Muscle of leg (tissue), 11 donors: ENCODE results near the gene ESRRG. TPM values are rescaled to one million over a fixed set of nuclear protein-coding genes. Genes with fewer than 3 reads are reported as not detected.
A peak's percentile ranks its signal among the peaks of the same experiment; 100 is the strongest.

ENCODE experiments used
- DNase-seq: peaks from one replicate; pipeline ENCODE4 v3.0.0; 2013
- H3K27ac ChIP-seq: one replicate; pipeline ENCODE4 v1.5.1; 2013; ENCODE audit warnings: mild to moderate bottlenecking, low read length, control low read depth
- H3K27me3 ChIP-seq: one replicate; pipeline ENCODE4 v1.6.1; 2013; ENCODE audit warnings: low read length; ENCODE audit not compliant: control insufficient read depth, insufficient read depth
- H3K36me3 ChIP-seq: one replicate; pipeline ENCODE4 v1.6.1; 2013; ENCODE audit warnings: low read length; ENCODE audit not compliant: control insufficient read depth, insufficient read depth
- H3K4me1 ChIP-seq: one replicate; pipeline ENCODE4 v1.6.1; 2013; ENCODE audit warnings: low read length; ENCODE audit not compliant: control insufficient read depth, insufficient read depth
- H3K4me3 ChIP-seq: one replicate; pipeline ENCODE4 v1.5.1; 2013; ENCODE audit warnings: low read length, control low read depth
- H3K9me3 ChIP-seq: replicated peaks from 2 replicates; pipeline ENCODE4 v1.6.1; 2013; ENCODE audit warnings: low read depth, low read length; ENCODE audit not compliant: control insufficient read depth
- WGBS: methylation state at CpG from one replicate; pipeline ENCODE4 v1.1.5; 2013; ENCODE audit warnings: missing lambda C conversion rate; ENCODE audit not compliant: insufficient coverage; 5-methylcytosine and 5-hydroxymethylcytosine counted together
- polyA plus RNA-seq, 8 donors: library from polyadenylated mRNA; unstranded; fragments of 120-200 nt; gene quantifications; one replicate each; pipeline versions ENCODE4 v1.2.1 to v1.2.3, GENCODE V29; 2013; ENCODE audit warnings: inconsistent platforms in 1 of 8, low replicate concordance in 1 of 8; ENCODE audit not compliant: insufficient read length in 8 of 8, insufficient read depth in 1 of 8
- total RNA-seq: library from RNA; stranded (reverse); fragments of 120-200 nt; gene quantifications from one replicate; pipeline ENCODE4 v1.2.4, GENCODE V29; 2013

The ESRRG gene
- total and polyA plus RNA-seq, 9 donors = 13.6 to 27.8 (median 20.3) TPM

DNA sequence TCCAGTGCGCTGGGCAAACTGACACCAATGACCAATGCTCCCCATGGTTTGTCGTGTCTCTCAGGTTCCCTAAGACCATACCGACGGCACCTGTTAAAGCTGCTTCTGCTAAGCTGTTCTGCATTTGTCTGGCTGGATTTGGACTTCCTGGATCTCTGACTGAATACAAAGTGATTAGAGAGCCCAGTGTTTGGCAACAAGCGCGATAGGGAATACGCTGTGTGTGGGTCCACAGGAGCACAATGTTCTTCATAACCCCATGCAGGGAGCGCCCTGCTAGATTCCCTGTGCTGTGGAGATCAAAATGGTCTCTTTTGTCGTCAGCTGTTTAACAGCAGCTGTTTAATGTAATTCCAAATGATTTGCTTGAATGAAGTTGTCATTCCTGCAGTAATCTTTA lies 26.0 kb upstream of the ESRRG start:
- no peak overlapping the region for H3K4me3 ChIP-seq
- peaks cover 8% of the 10 kb centered on the region for H3K4me1 ChIP-seq
- H3K9me3 ChIP-seq = no peaks in the 10 kb centered on the region
- 58% methylated on average over 8 of the region's 9 CpGs for WGBS
- peak overlapping the region; percentile 40 for H3K27ac ChIP-seq
- H3K27me3 ChIP-seq = no peaks in the 10 kb centered on the region
- DNase-seq = peak; percentile 60
- H3K36me3 ChIP-seq = no peaks in the 10 kb centered on the region

DNA sequence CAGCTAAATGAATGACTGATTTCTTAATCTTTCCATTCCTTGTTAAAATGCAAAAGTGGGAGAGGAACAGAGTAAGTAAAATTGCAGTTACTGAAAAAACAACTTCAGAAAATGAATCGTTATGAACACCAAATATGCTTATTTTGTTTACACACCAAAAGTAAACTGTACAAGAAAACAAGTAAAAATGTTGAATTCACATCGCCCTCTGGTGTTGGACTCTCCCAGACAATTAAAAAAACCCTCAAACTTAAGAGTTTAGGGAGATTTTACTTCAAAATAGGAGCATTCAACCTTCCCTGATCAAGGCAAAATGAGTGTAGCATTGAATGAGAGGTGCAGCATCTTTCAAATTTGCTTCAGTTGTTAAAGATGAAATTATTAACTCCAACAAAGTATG lies 19.4 kb upstream of the ESRRG start:
- Histone ChIP-seq H3K9me3 (no peaks in the 10 kb centered on the region), H3K36me3 (no peaks in the 10 kb centered on the region), H3K27ac (no peak overlapping the region), H3K27me3 (no peaks in the 10 kb centered on the region), H3K4me3 (no peak overlapping the region), H3K4me1 (no peaks in the 10 kb centered on the region)
- no CpG with 5 or more reads among the region's 2 CpGs for WGBS
- DNase-seq = peak; percentile 22

DNA sequence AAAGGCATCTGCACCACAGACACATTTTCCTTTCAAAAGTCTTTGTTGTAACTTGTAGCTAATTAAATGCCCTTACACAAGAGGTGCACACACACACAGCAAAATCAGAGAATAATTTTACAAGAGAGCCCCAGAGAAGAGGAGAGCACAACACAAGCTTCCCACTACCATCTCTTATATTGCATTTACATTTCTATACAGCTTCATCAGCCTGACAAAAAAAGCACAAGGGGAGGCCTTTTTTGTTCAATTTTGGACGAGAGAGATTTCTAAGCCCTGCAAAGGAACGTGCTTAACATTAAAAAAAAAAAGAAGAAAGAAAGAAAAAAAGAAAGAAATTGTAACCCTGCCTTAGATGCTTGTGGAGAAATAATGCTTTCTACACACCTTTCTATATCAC lies 17.1 kb upstream of the ESRRG start:
- Histone ChIP-seq H3K36me3 (no peaks in the 10 kb centered on the region), H3K4me1 (no peaks in the 10 kb centered on the region), H3K27me3 (no peaks in the 10 kb centered on the region), H3K9me3 (no peaks in the 10 kb centered on the region), H3K4me3 (no peak overlapping the region), H3K27ac (no peak overlapping the region)
- no peak for DNase-seq
- no CpG with 5 or more reads among the region's 2 CpGs for WGBS

DNA sequence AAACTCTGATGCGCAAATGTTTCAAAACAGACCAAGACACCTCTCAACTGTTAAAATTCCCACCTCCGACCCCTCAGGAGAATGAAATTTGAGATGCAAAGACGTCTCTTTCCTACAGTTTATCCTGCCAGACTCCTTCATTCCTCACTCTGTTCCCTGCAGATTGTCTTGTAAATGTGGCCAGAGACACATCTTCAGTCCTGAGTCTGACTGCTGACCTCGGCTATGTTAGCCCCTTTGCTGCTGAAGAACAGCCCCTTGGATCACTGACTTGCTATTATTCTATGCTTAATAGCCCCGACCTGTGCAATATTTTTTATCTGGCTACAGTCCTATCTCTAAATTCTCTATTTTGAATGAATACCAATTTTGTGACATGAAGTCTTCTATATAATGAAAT lies 16.6 kb upstream of the ESRRG start:
- no peaks in the 10 kb centered on the region for H3K4me1 ChIP-seq
- H3K4me3 ChIP-seq = no peak overlapping the region
- H3K36me3 ChIP-seq = no peaks in the 10 kb centered on the region
- DNase-seq = no peak
- H3K27ac ChIP-seq = no peak overlapping the region
- H3K9me3 ChIP-seq = no peaks in the 10 kb centered on the region
- H3K27me3 ChIP-seq = no peaks in the 10 kb centered on the region
- WGBS = 41% methylated on average over 2 of the region's 5 CpGs

DNA sequence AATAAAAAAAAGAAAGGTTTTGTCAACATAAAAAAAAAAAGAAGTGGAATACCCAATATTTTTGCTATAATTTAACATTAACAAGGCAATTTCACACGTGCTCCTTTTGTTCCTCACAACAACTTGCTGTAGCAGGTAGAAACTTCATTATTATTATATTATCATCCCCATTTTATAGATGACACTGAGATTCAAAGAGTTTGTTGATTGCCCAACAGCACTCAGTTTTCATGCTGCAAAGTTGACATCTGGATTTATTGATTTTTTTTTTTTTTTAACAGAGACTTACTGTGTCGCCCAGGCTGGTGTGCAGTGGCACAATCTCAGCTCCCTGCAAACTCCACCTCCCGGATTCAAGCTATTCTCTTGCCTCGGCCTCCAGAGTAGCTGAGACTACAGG lies 8.9 kb upstream of the ESRRG start:
- Histone ChIP-seq H3K27ac (no peak overlapping the region), H3K27me3 (no peaks in the 10 kb centered on the region), H3K9me3 (no peaks in the 10 kb centered on the region), H3K4me1 (no peaks in the 10 kb centered on the region), H3K4me3 (no peak overlapping the region), H3K36me3 (no peaks in the 10 kb centered on the region)
- no peak for DNase-seq
- WGBS = no CpG with 5 or more reads among the region's 4 CpGs

DNA sequence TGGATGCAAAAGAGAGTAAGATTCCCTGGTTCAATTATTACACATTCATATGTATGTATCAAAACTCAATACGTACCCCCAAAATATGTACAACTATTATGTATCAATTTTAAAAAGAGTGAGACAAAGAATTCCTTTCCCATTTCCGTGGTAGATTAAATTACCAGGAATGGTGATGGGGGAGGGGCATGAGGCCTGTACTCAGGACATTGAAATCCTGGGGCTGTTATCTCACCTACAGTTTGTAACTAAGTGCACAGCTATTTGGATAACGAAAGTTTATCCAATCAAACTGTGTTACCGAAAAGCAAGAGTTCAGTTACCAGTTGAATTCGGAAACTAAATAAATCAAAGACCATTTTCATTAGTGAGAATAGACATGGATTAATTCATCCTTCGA lies 8.3 kb upstream of the ESRRG start:
- Histone ChIP-seq H3K9me3 (no peaks in the 10 kb centered on the region), H3K27me3 (no peaks in the 10 kb centered on the region), H3K4me1 (no peaks in the 10 kb centered on the region), H3K27ac (no peak overlapping the region), H3K4me3 (no peak overlapping the region), H3K36me3 (no peaks in the 10 kb centered on the region)
- 80% methylated on average over 1 of the region's 6 CpGs for WGBS
- no peak for DNase-seq

DNA sequence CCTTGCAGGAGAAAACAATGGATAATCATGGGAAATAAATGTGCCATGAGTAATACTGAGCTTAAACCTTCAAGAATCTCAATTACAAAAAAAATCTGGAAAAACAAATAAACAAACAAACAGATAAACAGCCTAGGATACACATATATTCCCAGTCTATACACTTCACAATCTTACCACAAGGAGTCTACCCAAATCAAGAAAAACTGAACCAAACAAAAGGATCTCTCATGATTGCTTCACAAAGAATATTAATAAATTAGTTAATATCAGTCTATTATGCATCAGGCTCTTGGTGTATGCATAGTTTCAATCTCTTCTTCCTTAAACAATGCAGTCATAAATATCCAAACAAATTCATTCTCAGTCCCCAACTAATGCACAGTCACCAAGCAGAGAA lies 3.2 kb upstream of the ESRRG start:
- no peak for DNase-seq
- no peaks in the 10 kb centered on the region for H3K36me3 ChIP-seq
- peaks cover 4% of the 10 kb centered on the region for H3K27me3 ChIP-seq
- no peak overlapping the region for H3K4me3 ChIP-seq
- H3K4me1 ChIP-seq = peaks cover 2% of the 10 kb centered on the region
- H3K27ac ChIP-seq = no peak overlapping the region
- H3K9me3 ChIP-seq = no peaks in the 10 kb centered on the region

DNA sequence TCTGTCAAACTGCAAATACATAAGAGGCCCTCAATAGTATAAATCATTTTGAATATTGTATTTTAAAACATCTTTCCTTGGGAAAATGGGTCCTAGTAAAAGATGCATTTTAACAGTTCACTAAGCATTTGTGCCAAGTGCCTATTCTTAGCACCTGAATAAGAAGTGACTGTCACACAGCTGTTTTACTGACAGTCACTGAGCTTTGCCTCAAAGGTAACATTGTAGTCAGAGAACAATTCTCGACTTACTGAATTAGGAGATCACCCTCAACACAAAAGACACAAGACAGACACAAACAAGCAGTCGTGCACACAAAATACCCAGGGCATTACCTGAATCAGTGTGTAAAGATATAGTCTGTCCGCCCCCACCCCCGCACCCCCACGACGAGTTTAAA lies 408 bp downstream of the ESRRG start:
- no CpG with 5 or more reads among the region's 6 CpGs for WGBS
- Histone ChIP-seq H3K4me1 (peaks cover 2% of the 10 kb centered on the region), H3K36me3 (no peaks in the 10 kb centered on the region), H3K9me3 (no peaks in the 10 kb centered on the region), H3K27ac (peak overlapping the region; percentile 42), H3K27me3 (peaks cover 4% of the 10 kb centered on the region), H3K4me3 (peak overlapping the region; percentile 51)
- no peak for DNase-seq

DNA sequence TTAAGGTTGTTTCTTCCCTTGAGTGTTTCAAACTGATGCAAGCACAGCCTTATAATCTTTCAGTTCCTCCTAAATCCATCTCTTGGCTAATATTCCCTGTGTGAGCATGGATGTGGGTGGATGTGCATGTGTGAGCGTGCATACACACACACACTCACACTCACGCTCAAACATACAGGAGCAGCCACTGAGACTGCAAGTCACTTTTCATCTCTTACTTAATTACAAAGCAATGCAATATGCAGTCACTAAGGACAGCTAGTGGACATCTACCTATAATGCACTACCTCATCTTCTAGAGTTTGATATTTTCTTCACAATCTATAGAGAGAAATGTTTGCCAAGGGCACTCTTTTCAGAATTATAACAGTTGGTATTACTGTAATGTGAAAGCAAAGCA lies 1.4 kb downstream of the ESRRG start:
- Histone ChIP-seq H3K4me3 (no peak overlapping the region), H3K27me3 (peaks cover 4% of the 10 kb centered on the region), H3K4me1 (peaks cover 2% of the 10 kb centered on the region), H3K36me3 (no peaks in the 10 kb centered on the region), H3K27ac (no peak overlapping the region), H3K9me3 (no peaks in the 10 kb centered on the region)
- no peak for DNase-seq
- no CpG with 5 or more reads among the region's 2 CpGs for WGBS

DNA sequence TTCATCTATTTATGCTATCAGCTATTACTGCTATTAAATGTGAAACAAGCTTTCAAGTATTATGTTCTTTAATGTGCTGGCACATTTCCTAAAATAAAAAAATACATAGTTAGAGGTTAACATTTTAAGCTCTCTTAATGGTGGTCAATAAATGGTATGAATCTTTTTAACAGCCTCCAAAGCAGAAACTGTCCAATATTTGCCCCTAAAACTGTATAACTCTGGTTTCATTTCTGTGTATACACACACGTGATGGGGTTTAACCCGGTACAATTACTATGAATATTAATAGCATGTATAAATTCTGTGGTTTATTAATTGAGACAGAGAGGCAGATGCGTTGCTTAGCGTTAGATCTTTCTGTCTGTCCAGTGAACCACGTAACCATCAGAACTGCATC lies 2.2 kb downstream of the ESRRG start:
- no peaks in the 10 kb centered on the region for H3K36me3 ChIP-seq
- no peaks in the 10 kb centered on the region for H3K9me3 ChIP-seq
- no peak for DNase-seq
- no peak overlapping the region for H3K27ac ChIP-seq
- peaks cover 4% of the 10 kb centered on the region for H3K27me3 ChIP-seq
- peaks cover 2% of the 10 kb centered on the region for H3K4me1 ChIP-seq
- no CpG with 5 or more reads among the region's 5 CpGs for WGBS
- H3K4me3 ChIP-seq = no peak overlapping the region

DNA sequence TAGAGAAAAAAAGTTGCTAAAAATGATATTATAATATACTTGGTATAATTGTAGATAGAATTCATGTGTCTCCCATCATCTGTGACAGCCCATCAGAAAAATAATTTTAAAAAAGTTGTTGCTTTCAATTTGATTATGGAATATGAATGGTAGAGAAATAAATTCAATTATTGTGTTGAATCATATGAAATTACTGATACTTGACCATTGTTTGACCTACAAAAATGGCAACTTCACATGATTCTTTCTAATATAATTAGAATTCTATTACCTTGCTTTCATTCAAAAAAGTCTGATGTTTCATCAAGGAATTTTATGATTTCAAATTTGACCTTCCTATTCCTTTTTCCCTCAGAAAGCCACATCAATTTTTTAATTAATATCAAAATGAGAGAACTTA lies 11.5 kb downstream of the ESRRG start:
- H3K27ac ChIP-seq = no peak overlapping the region
- no peak overlapping the region for H3K4me3 ChIP-seq
- no peaks in the 10 kb centered on the region for H3K36me3 ChIP-seq
- DNase-seq = no peak
- no peaks in the 10 kb centered on the region for H3K27me3 ChIP-seq
- H3K9me3 ChIP-seq = no peaks in the 10 kb centered on the region
- H3K4me1 ChIP-seq = peaks cover 3% of the 10 kb centered on the region
